NCI-H1092 (cell line): Measurements from ENCODE around the gene ARRDC1.

ENCODE experiments used
- DNase-seq: peaks from one replicate; lab custom pipeline; 2025; lab: John Stamatoyannopoulos, UW

ARRDC1 gene

GRCh38 chr9:137640862-137641261 is 35.4 kb downstream of the ARRDC1 start:
- DNase-seq, result no peak

DNA sequence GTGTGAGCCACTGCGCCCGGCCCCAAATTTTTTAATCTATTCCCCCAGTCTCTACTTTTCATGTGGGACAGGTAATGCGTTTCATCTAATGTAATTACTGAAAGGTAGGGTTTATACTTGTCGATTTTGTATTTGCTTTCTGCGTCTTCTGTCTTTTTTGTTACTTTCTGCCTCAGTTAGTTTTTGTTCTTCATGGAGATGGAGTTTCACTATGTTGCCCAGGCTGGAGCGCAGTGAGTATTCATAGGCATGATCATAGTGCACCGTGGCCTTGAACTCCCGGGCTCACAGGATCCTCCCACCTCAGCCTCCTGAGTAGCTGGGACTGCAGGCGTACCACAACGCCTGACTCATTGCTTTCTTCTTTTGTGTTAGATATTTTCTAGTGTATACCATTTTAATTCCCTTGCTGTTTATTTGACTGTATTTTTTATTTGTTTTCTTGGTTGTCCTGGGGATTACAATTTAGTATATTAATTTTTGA is 36.7 kb downstream of the ARRDC1 start:
- DNase-seq, result no peak

GRCh38 chr9:137642892-137643291 is 37.4 kb downstream of the ARRDC1 start:
- no peak for DNase-seq

DNA sequence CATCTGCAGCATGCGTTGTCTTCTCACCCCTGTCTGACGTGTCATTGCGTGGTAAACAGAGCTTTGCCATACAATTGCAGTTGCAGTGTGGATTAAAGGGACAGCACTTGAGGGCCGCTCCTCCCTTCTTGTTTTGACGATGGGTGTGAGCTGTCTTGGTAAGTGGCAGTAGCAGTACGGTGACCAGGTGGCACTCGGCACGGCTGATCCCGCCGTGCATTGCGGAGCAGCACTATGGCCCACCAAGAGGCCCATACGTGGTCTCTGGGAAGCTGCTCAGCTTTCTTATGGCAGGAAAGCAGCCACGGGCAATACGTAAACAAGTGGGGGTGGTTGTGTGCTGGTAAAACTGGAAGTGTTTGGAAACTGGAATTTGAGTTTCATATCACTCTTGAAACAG is 38.4 kb downstream of the ARRDC1 start:
- DNase-seq, result no peak

DNA sequence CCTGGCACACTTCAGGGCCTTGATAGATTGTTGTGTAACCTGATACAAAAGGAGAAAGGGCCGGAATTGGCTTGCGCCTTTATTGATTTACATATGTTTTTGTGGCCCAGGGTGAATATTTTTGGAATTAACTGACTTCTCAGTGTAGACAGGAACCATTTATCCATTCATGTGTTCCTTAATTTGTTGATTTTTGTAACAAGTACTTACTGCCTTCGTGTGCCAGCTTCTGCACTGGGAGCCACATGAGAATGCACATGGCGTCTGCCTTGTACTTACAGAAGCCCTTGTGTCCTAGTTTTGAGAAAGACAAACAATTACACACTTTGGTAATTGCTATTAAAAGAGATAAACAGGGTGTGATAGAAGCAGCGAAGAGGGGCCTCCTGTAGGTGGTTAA is 39.7 kb downstream of the ARRDC1 start:
- DNase-seq, result peak; percentile 83

DNA sequence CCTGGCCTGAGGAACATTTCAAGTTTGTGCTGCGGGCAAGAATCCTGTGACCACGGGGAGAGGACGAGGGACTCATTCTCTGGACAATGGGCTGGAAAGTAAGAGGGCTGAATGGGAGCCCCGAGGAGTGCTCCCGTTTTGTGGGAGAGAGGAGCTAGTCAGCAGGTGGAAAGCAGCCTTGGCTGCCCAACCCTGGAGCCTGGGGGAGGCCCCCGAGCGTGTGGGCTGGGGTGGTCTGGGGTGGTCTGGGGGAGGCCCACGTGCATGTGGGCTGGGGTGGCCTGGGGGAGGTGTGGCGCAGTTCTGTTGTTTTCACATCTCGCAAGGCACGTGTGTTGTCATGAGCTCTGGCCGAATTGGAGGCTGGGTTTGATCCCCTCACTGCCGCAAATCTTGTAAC is 40.9 kb downstream of the ARRDC1 start:
- DNase-seq, result no peak

DNA sequence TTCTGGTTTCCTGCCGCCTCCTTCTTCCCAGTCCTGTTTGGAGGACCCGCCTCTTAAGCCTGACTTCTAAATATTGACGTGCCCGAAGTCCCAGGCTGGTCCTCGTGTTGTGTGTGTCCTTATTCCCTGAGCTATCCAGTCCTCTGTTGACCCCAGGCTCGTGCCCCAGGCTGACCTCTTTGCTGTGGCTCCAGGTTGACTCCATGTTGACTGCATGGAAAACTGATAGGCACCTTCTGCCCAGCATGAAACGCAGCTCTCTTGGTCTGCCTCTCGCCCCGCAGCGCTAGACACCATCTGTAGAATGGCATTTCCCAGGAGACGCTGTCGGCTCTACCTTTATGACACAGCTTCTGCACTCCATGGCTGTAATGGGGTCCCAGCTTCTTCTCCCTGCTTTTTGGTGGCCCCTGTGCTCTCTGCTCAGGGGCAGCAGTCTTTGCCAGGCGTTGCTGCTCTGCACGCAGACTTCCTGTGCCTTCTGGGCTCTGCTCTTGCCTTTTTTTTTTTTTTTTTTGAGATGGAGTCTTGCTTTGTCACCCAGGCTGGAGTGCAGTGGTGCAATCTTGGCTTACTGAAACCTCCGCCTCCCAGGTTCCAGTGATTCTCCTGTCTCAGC is 41.7 kb downstream of the ARRDC1 start:
- no peak for DNase-seq

- no peak for DNase-seq
These were observed 42.9 kb downstream of the ARRDC1 start for GRCh38 chr9:137648396-137648795.

DNA sequence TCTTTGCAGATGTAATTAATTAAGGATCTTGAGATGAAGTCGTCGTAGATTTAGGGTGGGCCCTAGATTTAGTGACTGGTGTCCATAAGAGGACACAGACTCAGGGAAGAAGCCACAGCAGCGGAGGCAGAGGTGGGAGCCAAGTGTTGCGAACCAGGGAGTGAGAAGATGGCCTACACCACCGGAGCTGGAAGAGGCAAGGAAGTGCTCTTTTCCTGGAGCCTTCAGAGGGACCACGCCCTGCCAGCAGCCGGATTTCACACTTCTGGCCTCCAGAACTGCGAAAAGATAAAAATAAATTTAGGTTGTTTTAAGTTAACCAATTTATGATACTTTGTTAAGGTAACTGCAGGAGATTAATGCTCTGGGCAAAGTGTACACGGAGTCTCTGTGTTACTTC is 44.1 kb downstream of the ARRDC1 start:
- DNase-seq, result no peak

- DNase-seq, result no peak
These were observed 44.8 kb downstream of the ARRDC1 start for GRCh38 chr9:137650259-137650658.

DNA sequence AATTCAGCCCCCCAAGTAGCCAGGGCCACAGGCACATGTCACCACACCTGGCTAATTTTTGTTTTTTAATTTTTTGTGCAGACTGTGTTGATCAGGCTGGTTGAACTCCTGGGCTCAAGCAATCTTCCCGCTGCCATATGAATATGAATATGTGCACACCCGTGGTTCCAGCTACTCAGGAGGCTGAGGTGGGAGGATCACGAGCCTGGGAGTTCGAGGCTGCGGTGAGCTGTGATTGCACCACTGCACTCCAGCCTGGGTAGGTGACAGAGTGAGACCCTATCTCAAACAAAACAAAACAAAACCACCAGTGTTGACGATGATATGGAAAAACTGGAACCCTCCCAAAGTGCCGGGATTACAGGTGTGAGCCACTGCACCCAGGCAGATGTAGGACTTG is 45.3 kb downstream of the ARRDC1 start:
- no peak for DNase-seq

DNA sequence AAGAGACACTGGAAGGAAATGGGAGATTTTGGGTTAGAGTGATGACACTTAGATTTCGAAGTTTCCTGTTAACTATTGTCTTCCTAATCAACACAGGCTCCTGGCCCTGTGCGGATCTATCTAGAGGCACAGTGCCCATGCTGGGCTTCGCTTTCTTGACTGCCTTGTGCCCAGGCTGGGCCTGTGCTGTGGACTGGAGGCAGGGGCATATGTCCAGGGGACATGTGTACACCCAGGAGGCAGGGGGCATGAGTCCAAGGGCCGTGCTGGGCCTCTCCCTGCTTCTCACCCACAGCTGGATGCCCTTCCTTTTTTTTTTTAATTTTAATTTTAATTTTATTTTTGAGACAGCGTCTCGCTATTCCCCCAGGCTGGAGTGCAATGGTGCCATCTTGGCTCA is 50.9 kb downstream of the ARRDC1 start:
- DNase-seq, result no peak

DNA sequence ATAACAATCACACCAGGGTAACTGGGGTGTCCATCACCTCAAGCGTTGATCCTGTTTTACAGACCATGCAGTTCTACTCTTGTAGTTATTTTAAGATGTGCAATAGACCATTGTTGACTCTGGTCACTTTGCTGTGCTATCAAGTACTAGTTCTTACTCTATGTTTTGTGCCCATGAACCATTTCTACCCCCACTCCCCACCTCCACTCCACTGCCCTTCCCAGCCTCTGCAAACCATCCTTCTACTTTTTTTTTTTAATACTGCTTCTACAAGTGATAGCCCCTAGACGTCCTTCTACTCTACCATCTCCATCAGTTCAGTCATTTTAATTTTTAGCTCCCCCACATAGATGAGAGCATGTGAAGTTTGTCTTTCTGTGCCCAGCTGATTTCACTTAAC is 52.1 kb downstream of the ARRDC1 start:
- DNase-seq, result no peak

DNA sequence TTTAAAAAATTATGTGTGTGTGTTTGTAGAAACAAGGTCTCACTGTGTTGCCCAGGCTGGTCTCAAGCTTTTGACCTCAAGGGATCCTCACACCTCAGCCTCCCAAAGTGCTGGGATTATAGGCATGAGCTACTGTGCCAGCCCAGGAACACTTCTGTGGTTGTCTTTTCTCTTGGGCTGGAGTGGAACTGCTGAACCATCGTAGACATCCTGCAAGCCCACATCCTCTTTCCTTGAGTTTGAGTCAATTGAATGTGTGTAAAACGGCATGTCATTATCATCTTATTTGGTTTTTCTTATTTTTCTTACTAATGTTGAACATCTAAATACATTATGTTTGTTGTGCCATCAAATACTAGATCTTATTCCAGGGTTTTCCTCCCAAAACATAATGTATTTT is 53.3 kb downstream of the ARRDC1 start:
- no peak for DNase-seq

GRCh38 chr9:137660144-137660543 is 54.7 kb downstream of the ARRDC1 start:
- DNase-seq, result no peak

- no peak for DNase-seq
These were observed 58.1 kb downstream of the ARRDC1 start for GRCh38 chr9:137663584-137663983.

DNA sequence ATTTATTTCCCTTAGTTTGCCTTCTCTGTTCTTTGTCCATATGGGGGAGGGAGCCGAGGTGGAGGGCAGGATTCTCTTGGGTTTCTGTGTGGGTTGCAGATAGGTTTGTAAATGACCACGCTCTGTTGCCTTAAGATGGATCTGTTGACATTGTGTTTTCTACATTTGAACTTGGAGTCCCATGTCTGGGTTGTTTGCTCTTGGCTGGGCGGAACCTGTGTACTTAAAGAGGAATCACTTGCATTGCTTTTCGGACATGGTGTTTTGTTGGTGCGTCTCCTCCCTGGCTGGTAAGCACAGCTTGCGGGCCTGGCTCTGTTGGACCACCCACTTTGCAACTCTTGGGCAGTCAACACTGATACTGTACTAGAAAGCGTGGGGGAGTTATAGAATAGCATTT is 59.2 kb downstream of the ARRDC1 start:
- no peak for DNase-seq
